GM23248 (cell line): ENCODE data around the gene LCNL1.

Experiments used
- EZH2 ChIP-seq: fragments of 200-600 bp; sonication (generic); IDR thresholded peaks from 2 replicates; pipeline ENCODE4 v1.6.1; 2018; ENCODE audit warnings: antibody characterized with exemption, mild to moderate bottlenecking; ENCODE audit not compliant: insufficient read depth, poor library complexity, severe bottlenecking
- EZH2phosphoT487 ChIP-seq: fragments of 200-600 bp; sonication (generic); IDR thresholded peaks from 2 replicates; pipeline ENCODE4 v1.6.1; 2018; ENCODE audit warnings: antibody characterized with exemption, moderate library complexity, mild to moderate bottlenecking, low read depth; ENCODE audit not compliant: insufficient read depth

DNA sequence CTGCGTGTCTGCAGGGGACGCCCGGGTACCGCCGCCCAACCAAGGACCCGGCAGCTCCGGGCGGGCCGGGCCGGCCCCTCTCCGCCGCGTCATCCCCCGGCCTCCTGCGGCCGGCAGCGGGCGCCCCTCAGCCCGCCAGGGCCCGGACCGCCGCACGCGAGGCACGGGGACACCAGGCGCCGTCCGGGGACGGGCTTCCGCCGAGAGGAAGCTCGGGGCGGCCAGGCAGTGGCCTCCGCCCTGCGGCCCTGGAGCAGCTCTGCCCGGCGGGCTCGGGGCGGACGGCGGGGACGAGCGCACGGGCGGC lies 38.6 kb upstream of the LCNL1 start:
- no peak for TF ChIP-seq EZH2phosphoT487
- TF ChIP-seq EZH2: no peak
